HG02970 (cell line): ENCODE measurements around the gene AKIRIN1.
"Not testable (repeated sequence)": the region's sequence is repeated elsewhere in the genome, so short reads cannot be mapped to it uniquely, and the experiment has no call there.

ENCODE experiments used
- ATAC-seq: cut with Tn5 transposase; IDR thresholded peaks from one replicate; pipeline ENCODE4 v1.9.1; 2021; ENCODE audit warnings: mild to moderate bottlenecking, moderate library complexity, moderate number of reproducible peaks; ENCODE audit not compliant: unreplicated experiment, low FRiP score

Gene AKIRIN1

GRCh38 chr1:39036678-39037077 lies 45.6 kb downstream of the AKIRIN1 start:
- no peak for ATAC-seq

GRCh38 chr1:39043513-39043912 lies 52.4 kb downstream of the AKIRIN1 start:
- ATAC-seq: no peak

GRCh38 chr1:39044762-39045161 lies 53.7 kb downstream of the AKIRIN1 start:
- ATAC-seq: no peak

GRCh38 chr1:39045231-39045630 lies 54.2 kb downstream of the AKIRIN1 start:
- ATAC-seq: no peak

GRCh38 chr1:39046613-39047210 lies 55.6 kb downstream of the AKIRIN1 start:
- ATAC-seq: no peak

GRCh38 chr1:39047374-39048229 lies 56.5 kb downstream of the AKIRIN1 start:
- no peak for ATAC-seq

- ATAC-seq: no peak
Measured at GRCh38 chr1:39048745-39049370, 57.8 kb downstream of the AKIRIN1 start.

DNA sequence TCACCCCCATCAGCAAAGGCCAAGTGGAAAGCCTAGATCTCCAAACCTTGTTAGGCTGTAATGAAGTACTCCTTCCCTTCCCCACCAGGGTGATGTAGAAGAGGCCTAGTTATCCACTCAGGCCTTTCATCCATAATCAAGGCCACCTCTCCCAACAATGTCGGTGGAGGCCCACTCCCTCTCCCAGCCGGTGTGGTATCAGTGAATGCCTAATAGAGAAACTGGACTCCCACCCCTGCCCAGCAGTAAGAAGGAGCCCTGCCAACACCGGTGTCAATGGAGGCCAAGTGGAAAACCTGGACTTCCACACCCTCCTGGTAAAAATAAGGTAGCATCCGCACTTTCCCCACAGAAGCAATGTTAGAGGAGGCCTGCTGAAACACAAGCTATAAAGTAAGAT lies 58.9 kb downstream of the AKIRIN1 start:
- no peak for ATAC-seq

- ATAC-seq: not testable (repeated sequence)
Measured at GRCh38 chr1:39051193-39051850, 60.2 kb downstream of the AKIRIN1 start.

GRCh38 chr1:39051956-39052355 lies 60.9 kb downstream of the AKIRIN1 start:
- ATAC-seq: no peak

DNA sequence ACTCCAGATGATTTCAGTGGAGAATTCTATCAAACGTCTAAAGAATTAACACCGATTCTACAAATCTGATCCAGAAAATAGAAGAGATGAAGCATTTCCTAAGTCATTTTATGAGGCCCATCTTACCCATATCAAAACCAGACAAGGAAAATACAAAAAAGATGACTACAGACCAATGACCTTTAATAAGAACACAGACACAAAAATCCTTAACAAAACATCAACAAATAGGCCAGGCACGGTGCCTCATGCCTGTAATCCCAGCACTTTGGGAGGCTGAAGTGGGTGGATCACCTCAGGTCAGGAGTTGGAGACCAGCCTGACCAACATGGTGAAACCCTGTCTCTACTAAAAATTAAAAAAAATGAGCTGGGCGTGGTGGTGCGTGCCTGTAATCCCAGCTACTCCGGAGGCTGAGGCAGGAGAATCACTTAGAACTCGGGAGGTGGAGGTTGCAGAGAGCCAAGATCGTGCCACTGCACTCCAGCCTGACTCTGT lies 64.2 kb downstream of the AKIRIN1 start:
- ATAC-seq: not testable (repeated sequence)
